ENCODE measurements around the gene LIMK2.
"Not testable (repeated sequence)": the region's sequence is repeated elsewhere in the genome, so short reads cannot be mapped to it uniquely, and the experiment has no call there.

The LIMK2 gene

DNA sequence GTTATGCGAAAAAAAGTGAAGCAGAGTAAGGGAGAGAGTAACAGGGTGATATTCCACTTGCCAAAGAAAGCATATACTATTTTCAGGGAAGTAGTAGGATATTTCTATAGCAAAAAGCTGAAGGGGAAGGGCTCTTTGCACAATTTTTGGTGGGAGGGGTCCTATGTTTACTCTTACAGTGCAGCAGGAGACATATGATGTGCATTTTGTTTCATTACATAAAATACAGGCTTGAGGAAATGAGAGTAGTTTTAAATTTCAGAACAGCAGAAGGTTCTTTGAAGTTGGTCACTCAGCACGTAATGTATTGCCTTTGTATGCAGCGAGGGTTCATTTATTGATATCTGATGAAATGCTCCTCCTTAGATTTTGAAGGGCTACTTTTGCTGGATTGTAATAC lies 83.3 kb downstream of the LIMK2 start:
- DNase-seq: no peak

DNA sequence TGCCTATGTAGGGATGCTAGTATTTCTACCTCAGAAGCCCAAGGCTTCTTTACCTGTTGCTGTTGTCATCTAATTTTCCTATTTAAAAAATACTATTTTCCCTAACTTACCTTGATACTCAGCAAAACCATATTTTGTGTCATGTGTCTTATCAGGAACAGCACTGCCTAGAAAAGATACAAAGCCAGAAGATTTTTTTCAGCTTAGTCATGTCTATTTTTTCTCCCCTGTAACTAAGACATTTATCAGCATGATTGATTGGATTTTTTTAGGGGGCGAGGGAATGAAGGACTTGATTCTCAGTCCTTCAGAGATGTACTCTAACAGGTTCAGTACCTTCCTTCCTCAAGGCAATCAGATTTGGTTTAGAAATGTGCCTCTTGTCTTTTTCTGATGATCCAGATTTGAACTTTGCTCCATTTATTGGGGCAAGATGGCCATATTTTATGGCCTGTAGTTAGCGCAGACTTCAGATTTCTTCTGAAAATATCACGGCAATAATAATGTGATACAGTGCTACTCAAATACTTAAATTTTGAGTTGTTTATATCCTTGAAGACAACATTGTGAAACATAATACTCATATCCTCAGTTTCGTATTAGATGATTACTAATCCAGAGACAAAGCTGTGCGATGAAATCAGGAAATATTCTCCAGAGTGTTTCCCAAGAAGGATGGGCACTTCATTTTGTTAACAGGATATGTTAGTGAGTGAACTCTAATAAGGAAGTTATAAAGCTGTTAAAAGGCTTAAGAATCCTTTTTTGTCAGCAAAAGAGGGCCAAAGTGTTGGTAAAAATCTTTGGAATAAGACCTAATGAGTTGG lies 83.9 kb downstream of the LIMK2 start:
- no peak for DNase-seq

DNA sequence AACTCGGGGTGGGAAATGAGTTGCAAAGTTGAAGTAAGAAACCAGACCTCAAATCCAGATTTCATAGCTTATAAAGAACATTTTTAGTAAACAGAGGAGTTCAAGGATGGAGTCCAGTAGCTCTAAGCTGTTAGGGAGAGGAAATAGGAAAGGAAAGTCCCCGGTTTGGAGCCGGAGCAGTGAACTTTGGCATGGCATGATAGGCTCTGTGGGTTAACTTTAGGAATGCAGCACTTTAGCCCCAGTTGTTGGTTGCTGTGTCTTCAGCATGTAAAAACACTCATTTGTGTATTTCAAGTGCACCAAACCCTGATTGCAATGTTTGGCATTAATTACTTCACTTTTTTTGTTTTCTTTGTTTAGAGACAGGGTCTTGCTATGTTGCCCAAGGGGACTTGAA lies 88.8 kb downstream of the LIMK2 start:
- no peak for DNase-seq

DNA sequence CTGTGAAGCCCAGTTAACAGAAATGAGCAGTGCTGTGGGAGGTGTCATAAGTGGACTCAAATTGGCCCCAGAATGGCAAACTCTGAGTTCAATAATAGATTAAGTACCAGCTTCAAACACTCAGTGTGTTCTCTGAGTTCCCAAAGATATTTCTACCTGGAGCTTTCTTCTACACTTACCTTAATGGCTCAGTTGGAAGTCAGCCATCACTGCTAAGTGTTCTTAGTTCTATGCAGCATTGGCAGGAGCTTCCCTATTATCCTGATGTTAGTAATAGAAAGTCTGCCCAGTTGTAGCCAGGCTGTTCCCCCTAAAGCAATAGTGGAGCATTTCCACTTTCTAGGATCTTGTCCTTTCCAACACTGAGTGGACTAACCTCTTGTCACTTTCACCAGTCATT lies 89.9 kb downstream of the LIMK2 start:
- DNase-seq: no peak

DNA sequence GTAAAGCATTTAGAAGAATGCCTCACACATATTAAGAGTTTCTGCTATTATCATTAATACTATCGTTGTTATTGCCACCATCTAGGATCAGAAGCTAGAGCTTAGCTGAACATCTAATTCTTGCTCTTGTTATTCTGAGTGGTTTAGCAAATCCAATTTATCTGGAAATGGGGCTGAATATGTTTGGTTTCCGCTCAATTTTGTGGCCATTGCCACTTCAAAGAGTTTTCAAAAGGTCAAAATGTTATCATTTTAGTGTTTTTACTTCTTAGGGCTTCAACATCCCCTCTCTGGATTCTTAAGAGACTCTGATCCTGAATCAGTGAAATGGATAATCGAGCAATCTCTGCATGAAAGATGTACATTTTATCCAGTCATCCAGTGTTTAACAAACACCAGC lies 90.4 kb downstream of the LIMK2 start:
- DNase-seq: no peak

DNA sequence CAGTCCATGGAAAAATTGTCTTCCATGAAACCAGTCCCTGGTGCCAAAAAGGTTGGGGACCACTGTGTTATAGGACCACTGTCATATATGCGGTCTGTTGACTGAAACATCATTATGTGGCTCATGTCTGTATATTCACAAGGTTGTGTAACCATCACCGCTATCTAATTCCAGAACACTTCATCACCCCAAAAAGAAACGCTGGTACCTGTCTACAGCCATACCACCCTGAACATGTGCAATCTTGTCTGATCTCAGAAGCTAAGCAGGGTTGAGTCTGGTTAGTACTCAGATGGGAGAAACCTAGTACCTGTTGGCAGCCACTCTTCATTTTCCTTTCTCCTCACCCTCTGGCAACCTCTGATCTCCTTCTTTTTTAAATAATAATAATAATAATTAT lies 93.1 kb downstream of the LIMK2 start:
- DNase-seq: no peak

DNA sequence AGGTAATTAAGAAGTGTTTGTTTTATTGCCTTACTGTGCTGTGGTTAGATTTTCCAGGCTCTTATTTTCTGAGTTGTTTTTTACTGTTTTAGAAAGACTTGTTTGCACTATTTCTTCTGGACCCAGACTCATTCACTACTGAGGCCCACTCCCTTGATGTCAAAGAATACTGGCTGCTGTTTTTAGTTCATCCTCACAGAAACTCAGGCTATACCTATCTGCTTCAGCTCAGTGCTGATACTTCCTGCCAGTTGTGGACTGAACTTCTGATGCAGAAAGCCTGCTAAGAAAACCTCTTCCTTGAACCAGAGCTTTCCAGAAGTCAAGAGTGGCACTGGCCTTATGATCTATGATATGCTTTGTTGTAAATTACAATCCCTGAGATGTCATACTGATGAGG lies 96.1 kb downstream of the LIMK2 start:
- DNase-seq: no peak

DNA sequence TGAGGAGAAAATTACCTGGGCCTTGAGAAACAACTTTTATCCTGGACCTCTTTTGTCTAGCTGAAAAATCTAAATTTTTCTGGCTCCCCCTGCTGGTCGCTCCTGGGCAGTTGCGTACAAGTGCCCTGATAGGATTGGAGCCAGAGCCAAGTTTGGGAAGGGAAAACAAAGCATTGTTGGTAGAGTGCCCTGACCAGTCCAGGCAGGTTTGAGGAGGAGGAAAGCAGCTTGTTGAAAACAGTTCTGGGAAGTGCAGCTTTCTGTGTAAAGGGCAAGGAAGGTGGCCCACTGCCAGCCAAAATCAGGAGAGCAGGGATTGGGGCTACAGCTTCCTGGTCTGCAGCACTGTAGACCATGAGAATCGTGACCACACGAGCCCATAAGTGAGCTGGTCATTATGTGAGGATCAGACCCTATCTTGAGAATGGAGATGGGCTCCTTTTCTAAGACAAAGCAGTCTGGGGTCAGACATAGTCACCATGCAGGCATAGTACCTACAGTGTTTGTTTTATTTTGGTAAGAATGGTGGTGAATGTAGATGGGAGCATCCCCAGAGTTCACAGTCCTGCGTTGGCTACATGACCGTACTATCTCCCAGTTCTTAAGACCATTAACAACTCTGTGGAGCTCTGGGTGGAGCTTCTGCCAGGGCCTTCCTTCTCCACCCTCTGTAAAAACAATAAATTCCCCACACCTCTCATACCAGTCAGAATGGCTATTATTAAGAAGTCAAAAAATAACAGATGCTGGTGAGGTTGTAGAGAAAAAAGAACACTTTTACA lies 101.5 kb downstream of the LIMK2 start:
- peak; percentile 42 for DNase-seq

DNA sequence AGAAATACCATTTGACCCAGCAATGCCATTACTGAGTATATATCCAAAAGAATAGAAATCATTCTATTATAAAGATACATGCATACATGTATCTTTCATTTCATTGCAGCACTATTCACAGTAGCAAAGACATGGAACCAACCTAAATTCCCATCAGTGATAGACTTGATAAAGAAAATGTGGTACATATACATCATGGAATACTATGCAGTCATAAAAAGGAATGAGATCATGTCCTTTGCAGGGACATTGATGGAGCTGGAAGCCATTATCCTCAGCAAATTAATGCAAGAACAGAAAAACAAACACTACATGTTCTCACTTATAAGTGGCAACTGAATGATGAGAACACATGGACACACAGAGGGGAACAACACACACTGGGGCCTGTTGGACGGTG lies 102.1 kb downstream of the LIMK2 start:
- DNase-seq: not testable (repeated sequence)

DNA sequence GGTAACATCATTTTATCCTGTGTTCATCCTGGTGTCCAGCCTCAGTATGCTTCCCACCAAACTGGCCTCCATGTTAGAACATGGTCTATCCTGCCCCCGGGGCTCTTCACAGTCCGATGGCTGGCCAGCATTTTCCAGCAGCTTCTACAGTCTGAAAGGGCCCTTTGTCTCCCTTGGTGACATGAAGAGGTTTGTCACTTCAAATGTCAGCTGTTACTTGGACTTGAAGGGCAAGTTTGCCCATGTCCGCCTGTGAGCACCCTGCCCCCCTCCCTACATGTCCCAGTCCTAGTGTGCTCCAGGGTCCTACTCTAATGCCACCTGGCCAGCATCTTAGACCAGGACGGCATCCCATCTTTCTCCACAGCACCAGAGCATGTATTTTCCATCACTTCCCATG lies 109.3 kb downstream of the LIMK2 start:
- no peak for DNase-seq

DNA sequence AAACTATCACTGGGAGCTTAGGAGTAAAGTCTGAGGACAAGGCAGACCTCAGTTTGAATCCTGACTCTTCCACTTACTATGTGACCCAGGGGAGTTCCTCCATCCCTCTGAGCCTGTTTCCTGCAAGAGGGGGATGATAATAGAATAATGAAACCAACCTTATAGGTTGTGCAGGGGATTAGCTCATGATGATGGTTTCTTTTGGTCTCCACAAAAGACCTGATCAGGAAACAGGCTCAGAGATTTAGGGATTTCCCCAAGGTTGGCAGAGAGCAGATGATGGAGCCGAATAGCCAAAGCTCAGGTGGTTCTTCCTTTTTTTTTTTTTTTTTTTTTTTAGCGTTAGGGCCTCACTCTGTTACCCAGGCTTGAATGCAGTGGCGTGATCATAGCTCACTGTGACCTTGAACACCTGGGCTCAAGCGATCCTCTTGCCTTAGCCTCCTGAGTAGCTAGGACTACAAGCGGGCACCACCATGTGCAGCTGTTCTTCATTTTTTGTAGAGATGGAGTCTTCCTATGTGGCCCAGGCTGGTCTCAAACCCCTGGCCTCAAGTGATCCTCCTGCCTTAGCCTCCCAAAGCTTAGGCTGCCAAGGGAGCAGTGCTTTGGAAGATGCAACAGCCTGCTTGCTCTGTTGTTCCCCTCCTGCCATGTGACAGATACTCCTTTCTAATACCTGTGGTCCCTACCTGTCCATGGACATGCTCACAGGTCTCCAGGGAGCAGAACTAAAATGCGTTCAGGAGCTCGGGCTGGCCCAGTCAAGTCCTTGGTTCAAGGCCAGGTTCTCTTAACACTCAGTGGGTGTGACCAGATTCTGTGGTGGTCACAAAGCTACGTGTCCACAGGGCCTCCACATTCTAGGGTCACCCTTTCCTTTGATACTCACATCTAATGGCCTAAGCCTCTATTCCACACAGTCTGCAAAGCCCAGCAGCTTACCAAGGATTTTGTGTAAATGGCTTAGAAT lies 111.8 kb downstream of the LIMK2 start:
- DNase-seq: no peak

DNA sequence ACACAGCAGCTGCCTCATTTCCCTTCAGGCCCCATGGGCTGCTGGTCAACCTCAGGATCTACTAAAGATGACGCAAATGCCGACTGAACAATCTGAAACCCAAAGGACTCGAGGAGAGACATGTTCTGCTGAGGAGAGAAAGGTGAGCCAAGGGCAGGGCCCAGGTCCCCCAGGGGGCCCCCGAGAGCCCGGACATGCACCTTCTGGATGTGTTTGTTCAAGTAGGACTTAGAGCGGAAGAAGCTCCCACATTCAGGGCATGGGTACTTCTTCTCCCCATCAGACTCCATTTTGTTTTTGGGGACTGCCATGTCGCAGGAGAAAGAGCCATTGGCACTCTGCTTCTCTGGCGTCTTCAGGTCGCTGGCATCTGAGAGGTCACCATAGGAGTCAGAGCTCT lies 114.8 kb downstream of the LIMK2 start:
- DNase-seq: no peak

DNA sequence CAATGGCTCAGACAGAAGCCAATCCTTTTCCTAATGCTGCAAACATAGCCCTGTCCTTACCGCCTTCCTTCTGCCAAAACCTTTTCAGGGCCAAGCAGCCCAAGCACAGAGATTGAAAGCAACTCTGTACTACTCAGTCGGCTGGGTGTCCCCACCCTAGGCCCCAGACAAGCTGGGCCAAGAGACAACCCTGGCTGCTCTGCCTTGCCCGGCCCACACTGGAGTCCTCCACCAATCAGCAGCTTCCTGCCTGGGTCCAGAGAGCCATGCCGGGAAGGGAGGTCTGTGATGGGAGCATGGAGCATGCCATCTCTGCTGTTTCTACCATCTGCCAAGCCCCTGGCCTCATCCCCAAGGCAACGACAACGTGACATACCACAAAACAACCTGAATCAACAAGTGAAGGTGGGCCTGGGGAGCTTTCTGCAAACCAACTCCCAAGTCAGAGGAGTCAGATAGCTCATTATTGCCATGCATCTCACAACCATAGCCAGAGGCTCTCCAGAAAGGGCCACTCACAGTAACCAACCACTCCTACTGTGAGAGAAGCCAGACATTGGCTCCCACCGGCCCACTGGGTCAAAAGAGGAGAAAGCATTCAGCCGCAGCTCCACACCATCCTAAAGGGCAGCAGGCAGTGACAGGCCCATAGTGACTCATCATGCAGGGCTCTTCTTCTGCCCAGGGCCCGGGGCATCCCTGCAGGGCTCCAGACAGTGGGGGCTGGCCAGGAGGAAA lies 115.9 kb downstream of the LIMK2 start:
- DNase-seq: no peak

DNA sequence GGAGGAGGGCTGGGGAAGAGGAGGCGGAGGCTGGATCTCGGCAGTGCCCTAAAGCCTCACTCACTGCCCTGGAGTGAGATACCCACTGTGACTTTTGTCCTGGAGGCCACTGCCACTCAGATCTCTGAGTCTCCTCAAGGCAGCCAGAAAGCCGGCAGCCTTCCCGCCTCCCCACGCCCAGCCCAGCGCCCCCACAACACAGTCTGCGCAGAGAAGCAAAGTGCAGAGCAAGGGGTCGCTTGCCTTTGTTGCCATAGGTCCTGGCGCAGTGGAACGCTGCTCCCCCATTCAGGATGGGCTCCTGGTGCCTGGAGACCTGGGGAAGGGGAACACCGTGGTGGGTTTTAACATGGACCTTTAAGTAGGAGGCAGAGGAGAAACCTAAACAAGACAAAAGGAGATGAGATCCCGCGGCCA lies 116.5 kb downstream of the LIMK2 start:
- no peak for DNase-seq

DNA sequence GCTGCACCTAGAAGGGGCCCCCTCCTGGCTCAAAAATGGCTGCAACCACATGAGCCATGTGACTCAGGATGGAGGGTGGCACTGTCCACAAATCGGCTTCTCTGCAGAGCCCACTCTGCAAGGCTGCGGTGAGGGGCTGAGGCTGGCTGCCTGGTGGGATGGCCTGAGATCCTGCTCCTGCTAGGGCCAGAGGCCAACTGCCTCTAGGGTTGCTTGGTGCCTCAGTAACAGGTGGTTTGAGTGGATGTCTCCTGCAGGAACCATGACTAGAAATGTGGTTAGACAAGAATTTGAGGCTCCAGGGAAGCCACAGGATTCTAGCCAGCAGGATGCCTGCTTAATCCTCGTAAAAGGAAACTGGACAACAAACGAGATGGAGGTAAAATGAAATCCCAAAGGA lies 116.9 kb downstream of the LIMK2 start:
- DNase-seq: no peak

Measured in activated CD4-positive, alpha-beta T cell treated with anti-CD3 and anti-CD28 coated beads for 1 hour (primary cell).